Adrenal gland (tissue), 5 donors: Measurements from ENCODE around the gene ARHGAP22.

ENCODE experiments used
- POLR2A ChIP-seq, 2 donors: fragments of 450-650 bp; IDR thresholded peaks; one replicate each; pipeline ENCODE4 v1.6.1; 2017; ENCODE audit warnings: antibody characterized with exemption in 2 of 2, mild to moderate bottlenecking in 2 of 2, moderate library complexity in 1 of 2
- TF ChIP-seq, protein P1 (sequence below), 6 experiments: fragments of 450-650 bp in 4 of 6; fragments of 200-600 bp in 2 of 6; sonication (generic) in 1 of 6; IDR thresholded peaks; 1 replicate in 5 of 6; 2 replicates in 1 of 6; pipeline versions ENCODE4 v1.5.1 to v1.8.0; 2016 to 2021; ENCODE audit warnings: antibody characterized with exemption in 6 of 6, mild to moderate bottlenecking in 2 of 6, moderate library complexity in 1 of 6
- donor health status: DM: no; HTN: no; CAD: no.

DNA sequence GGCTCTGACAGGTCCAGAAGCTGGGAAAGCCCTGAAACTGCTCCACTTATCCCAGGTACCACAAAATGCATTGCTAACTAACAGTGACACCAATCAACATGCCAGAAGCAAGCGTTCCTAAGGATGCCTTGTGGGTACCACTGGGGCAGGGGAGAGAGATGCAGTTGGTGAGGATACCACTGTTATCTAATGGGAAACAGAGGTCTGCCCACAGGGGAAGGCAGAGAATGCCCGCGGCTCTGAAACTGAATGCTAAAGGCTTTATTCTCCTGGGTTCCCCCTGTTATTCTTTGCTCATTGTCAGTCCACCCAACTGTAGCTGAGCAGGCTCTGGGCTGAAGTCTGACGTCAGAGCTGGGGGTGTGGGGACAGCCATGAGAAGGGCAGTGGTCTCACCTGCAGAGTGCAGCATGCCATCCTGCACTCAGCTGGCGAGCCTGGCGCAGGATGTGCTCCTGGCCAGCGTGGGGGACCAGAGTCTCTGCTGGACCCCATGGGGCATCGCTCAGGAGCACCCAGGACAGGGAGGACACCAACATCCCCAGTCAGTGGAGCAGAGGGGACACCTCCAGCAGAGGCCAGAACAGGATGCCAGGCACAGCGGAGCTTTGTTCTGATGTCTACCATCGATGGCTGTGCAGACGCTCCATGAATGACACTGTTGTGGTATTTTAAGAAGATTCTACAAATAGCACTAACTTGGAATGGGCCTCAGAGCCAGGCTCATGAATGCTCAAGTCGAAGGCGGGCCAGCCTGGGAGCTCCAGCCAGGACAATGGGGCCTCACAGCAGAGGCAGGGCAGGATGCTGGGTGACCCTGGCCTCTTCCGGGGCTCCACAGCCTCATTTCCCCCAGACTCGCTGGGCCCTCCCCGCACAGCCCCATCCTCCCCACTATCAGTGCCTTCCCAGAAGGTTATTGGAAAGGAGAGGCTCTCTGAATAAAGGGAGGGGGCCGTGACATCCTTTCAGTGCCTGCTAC, 95.8 kb downstream of the ARHGAP22 start:
- TF ChIP-seq, protein P1, sequence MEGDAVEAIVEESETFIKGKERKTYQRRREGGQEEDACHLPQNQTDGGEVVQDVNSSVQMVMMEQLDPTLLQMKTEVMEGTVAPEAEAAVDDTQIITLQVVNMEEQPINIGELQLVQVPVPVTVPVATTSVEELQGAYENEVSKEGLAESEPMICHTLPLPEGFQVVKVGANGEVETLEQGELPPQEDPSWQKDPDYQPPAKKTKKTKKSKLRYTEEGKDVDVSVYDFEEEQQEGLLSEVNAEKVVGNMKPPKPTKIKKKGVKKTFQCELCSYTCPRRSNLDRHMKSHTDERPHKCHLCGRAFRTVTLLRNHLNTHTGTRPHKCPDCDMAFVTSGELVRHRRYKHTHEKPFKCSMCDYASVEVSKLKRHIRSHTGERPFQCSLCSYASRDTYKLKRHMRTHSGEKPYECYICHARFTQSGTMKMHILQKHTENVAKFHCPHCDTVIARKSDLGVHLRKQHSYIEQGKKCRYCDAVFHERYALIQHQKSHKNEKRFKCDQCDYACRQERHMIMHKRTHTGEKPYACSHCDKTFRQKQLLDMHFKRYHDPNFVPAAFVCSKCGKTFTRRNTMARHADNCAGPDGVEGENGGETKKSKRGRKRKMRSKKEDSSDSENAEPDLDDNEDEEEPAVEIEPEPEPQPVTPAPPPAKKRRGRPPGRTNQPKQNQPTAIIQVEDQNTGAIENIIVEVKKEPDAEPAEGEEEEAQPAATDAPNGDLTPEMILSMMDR (IDR thresholded peaks at IDR 0.05), result no peak
- TF ChIP-seq POLR2A (IDR thresholded peaks at IDR 0.05), result no peak
